Erythroblast (primary cell): ENCODE data around the gene OPN3.

Experiments used
- GATA1 ChIP-seq: IDR thresholded peaks from 2 replicates; pipeline ENCODE4 v1.6.1; 2011; ENCODE audit warnings: low read depth, mild to moderate bottlenecking, control low read depth, low read length, moderate library complexity
- POLR2A ChIP-seq: IDR thresholded peaks from 2 replicates; pipeline ENCODE4 v1.6.1; 2011; ENCODE audit warnings: mild to moderate bottlenecking, low read length

- TF ChIP-seq POLR2A (no peak), GATA1 (no peak)
Observed at GRCh38 chr1:241611063-241611462, 29.1 kb downstream of the OPN3 start.
